Karpas-422 (cell line): ENCODE data around the gene ECHDC3. TPM values are rescaled to one million over a fixed set of nuclear protein-coding genes. Genes with fewer than 3 reads are reported as not detected.

Experiments
- DNase-seq: peaks from one replicate; pipeline ENCODE4 v3.0.0-alpha.2; 2015
- H2AFZ ChIP-seq: fragments of 200-600 bp; sonication (generic); 2 replicates; pipeline ENCODE4 v1.6.1; 2014; ENCODE audit warnings: antibody characterized with exemption, low read length, mixed read lengths
- H3K27ac ChIP-seq: fragments of 200-600 bp; sonication (generic); 2 replicates; pipeline ENCODE4 v1.5.1; 2014; ENCODE audit warnings: mild to moderate bottlenecking, low read length, moderate library complexity
- H3K27me3 ChIP-seq: fragments of 200-600 bp; sonication (generic); 2 replicates; pipeline ENCODE4 v1.6.1; 2014; ENCODE audit warnings: low read length, mixed read lengths
- H3K36me3 ChIP-seq: fragments of 200-600 bp; sonication (generic); 2 replicates; pipeline ENCODE4 v1.6.1; 2014; ENCODE audit warnings: low read length, mixed read lengths; ENCODE audit not compliant: insufficient read depth
- H3K4me1 ChIP-seq: fragments of 200-600 bp; sonication (generic); 2 replicates; pipeline ENCODE4 v1.6.1; 2014; ENCODE audit warnings: mild to moderate bottlenecking, low read length, mixed read lengths
- H3K4me2 ChIP-seq: fragments of 200-600 bp; sonication (generic); 2 replicates; pipeline ENCODE4 v1.6.1; 2014; ENCODE audit warnings: low read length, low read depth, mild to moderate bottlenecking; ENCODE audit not compliant: poor library complexity, severe bottlenecking
- H3K4me3 ChIP-seq: fragments of 200-600 bp; sonication (generic); 2 replicates; pipeline ENCODE4 v1.5.1; 2014; ENCODE audit warnings: mild to moderate bottlenecking, antibody characterized with exemption, low read length, mixed read lengths
- H3K79me2 ChIP-seq: fragments of 200-600 bp; sonication (generic); 2 replicates; pipeline ENCODE4 v1.6.1; 2014; ENCODE audit warnings: mild to moderate bottlenecking, low read length, mixed read lengths
- H3K9ac ChIP-seq: fragments of 200-600 bp; sonication (generic); 2 replicates; pipeline ENCODE4 v1.6.0; 2014; ENCODE audit warnings: low read length
- H3K9me2 ChIP-seq: fragments of 200-600 bp; sonication (generic), shearing (Covaris generic); replicated peaks from 2 replicates; pipeline ENCODE4 v1.6.0; 2014; ENCODE audit warnings: mild to moderate bottlenecking, low read length, moderate library complexity; ENCODE audit not compliant: insufficient read depth
- H3K9me3 ChIP-seq: fragments of 300-700, 200-600 bp; sonication (generic); 2 replicates; pipeline ENCODE4 v1.6.1; 2014; ENCODE audit warnings: low read length, mixed read lengths
- H4K20me1 ChIP-seq: fragments of 200-600 bp; sonication (generic); 2 replicates; pipeline ENCODE4 v1.6.1; 2014; ENCODE audit warnings: mild to moderate bottlenecking, antibody characterized with exemption, low read length, low read depth; ENCODE audit not compliant: insufficient read depth
- total RNA-seq: library from RNA; depleted of rRNA; stranded (reverse); fragments of >200 nt; shearing (Covaris generic); gene quantifications from 2 replicates; pipeline ENCODE4 v1.2.3, GENCODE V29; 2014; ENCODE audit warnings: low replicate concordance

The ECHDC3 gene
- total RNA-seq, 1 experiment from 2014 or later, result not detected

- DNase-seq, result no peak
- Histone ChIP-seq H3K27me3 (no peaks in the 10 kb centered on the region), H3K9me3 (no peaks in the 10 kb centered on the region), H4K20me1 (no peaks in the 10 kb centered on the region), H3K4me3 (no peak overlapping the region), H2AFZ (no peak overlapping the region), H3K9ac (no peak overlapping the region), H3K4me2 (no peak overlapping the region), H3K36me3 (no peaks in the 10 kb centered on the region), H3K79me2 (no peaks in the 10 kb centered on the region), H3K4me1 (no peaks in the 10 kb centered on the region), H3K9me2 (no peaks in the 10 kb centered on the region), H3K27ac (no peak overlapping the region)
Measured at GRCh38 chr10:11750420-11750819, 8.2 kb downstream of the ECHDC3 start.

DNA sequence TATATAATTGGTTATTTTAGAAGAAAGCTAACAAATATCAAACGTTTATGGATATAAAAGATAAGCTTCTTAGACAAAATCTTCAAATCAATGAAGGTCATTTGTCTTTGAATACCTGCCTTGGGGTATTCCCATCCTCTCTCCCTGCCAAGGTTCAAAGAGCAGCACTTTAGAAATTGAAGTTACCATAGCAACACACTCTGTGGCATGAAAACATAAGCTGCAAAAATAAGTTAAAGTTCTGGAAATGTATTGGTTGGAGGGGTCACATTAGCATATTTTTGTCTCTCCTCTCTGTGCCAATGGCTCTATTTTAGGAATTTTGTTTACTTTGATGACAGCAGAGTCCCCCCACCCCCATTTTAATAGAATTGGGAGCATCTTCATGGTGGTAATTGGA is 12.0 kb downstream of the ECHDC3 start:
- Histone ChIP-seq H4K20me1 (no peaks in the 10 kb centered on the region), H3K4me1 (peaks cover 4% of the 10 kb centered on the region), H3K9me2 (no peaks in the 10 kb centered on the region), H3K36me3 (no peaks in the 10 kb centered on the region), H3K79me2 (no peaks in the 10 kb centered on the region), H3K4me2 (no peak overlapping the region), H3K27ac (no peak overlapping the region), H3K9ac (no peak overlapping the region), H3K9me3 (no peaks in the 10 kb centered on the region), H2AFZ (no peak overlapping the region), H3K27me3 (no peaks in the 10 kb centered on the region), H3K4me3 (no peak overlapping the region)
- DNase-seq, result no peak

DNA sequence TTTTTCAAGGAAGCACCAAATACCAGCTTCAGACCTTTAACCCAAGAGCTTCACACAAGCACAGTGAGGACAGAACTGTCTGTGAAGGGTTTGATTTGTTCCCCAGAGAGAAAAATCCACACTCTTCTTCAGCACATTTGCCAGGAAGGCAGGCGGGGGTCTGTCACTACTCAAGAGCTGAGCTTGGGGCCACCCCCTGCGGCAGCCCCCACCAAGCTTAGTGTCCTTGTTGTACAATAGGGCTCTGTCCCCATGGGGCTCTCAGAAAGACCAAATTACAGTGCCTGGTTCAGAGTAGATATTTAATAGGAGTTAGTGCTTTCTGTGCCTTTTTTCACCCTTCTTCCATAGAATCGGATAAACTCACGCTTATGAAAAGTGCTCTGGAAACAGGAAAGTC is 12.4 kb downstream of the ECHDC3 start:
- no peaks in the 10 kb centered on the region for H3K9me2 ChIP-seq
- H3K4me3 ChIP-seq, result no peak overlapping the region
- H3K9ac ChIP-seq, result no peak overlapping the region
- peaks cover 4% of the 10 kb centered on the region for H3K4me1 ChIP-seq
- no peaks in the 10 kb centered on the region for H3K27me3 ChIP-seq
- DNase-seq, result no peak
- H3K27ac ChIP-seq, result no peak overlapping the region
- H4K20me1 ChIP-seq, result no peaks in the 10 kb centered on the region
- no peaks in the 10 kb centered on the region for H3K36me3 ChIP-seq
- H3K9me3 ChIP-seq, result no peaks in the 10 kb centered on the region
- H2AFZ ChIP-seq, result no peak overlapping the region
- no peak overlapping the region for H3K4me2 ChIP-seq
- H3K79me2 ChIP-seq, result no peaks in the 10 kb centered on the region

DNA sequence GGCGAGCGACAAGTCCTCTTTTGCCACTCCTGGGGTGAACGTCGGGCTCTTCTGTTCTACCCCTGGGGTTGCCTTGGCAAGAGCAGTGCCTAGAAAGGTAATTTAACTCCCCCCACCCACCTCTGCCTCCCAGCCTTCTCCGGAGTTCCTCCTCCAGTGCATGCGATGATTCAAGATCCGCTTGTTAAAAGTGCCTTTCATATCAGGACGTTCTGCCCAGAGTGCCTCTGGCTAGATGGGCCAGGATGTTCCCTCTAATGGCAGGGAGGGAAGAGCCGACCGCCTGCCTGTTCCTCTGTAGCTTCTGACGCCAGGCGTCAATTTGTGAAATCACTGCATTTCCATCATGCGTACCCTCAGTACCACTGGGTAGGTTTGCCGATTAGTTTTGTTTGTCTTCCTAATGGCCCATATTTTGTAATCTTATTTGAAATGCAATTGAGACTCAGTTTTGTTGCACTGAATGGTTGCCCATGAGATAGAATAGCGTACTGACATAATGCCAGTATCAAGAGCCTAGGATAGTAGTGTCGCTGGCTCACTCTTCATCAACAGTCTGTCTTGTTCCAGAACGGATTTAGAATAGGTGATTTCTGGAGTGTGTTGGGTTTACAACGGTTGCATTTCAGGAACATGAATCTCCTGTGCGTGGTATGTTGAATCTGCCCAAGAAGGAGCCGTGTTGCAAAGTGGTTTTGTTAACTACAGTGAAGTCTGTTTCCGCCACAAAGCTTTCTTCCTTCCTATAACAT is 13.5 kb downstream of the ECHDC3 start:
- no peak overlapping the region for H2AFZ ChIP-seq
- H3K9me2 ChIP-seq, result no peaks in the 10 kb centered on the region

DNA sequence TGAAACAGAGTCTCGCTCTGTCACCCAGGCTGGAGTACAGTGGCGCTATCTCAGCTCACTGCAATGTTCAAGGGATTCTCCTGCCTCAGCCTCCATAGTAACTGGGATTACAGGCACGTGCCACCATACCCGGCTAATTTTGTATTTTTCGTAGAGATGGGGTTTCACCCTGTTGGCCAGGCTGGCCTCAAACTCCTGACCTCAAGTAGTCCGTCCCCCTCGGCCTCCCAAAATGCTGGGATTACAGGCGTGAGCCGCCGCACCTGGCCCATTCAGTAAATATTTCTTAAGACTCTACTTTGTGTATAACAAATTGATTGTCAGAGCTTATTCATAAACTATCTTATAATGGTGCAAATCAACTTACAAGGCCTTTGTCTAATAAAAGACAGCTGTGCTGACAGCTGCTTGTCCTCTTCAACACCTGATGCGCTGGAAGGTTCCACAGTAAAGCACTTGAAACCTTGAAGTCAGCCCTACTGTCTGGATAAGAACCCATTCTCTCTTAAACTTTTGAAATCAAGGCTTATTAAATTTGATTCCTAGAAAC is 14.7 kb downstream of the ECHDC3 start:
- Histone ChIP-seq H3K36me3 (no peaks in the 10 kb centered on the region), H3K4me1 (peaks cover 4% of the 10 kb centered on the region), H3K9ac (no peak overlapping the region), H3K9me3 (no peaks in the 10 kb centered on the region), H3K9me2 (no peaks in the 10 kb centered on the region), H3K4me3 (no peak overlapping the region), H3K27ac (no peak overlapping the region), H4K20me1 (no peaks in the 10 kb centered on the region), H3K4me2 (no peak overlapping the region), H3K27me3 (no peaks in the 10 kb centered on the region), H3K79me2 (no peaks in the 10 kb centered on the region), H2AFZ (no peak overlapping the region)
- DNase-seq, result no peak

More for the DNA sequence above, 13.5 kb downstream of the ECHDC3 start:
- no peaks in the 10 kb centered on the region for H3K27me3 ChIP-seq
- H3K9ac ChIP-seq, result no peak overlapping the region
- no peak overlapping the region for H3K4me3 ChIP-seq
- no peaks in the 10 kb centered on the region for H3K79me2 ChIP-seq
- H3K36me3 ChIP-seq, result no peaks in the 10 kb centered on the region
- DNase-seq, result no peak
- H3K4me2 ChIP-seq, result no peak overlapping the region
- no peak overlapping the region for H3K27ac ChIP-seq
- H3K9me3 ChIP-seq, result no peaks in the 10 kb centered on the region
- H4K20me1 ChIP-seq, result no peaks in the 10 kb centered on the region
- H3K4me1 ChIP-seq, result peaks cover 4% of the 10 kb centered on the region

- no peaks in the 10 kb centered on the region for H3K79me2 ChIP-seq
- no peaks in the 10 kb centered on the region for H4K20me1 ChIP-seq
- no peaks in the 10 kb centered on the region for H3K27me3 ChIP-seq
- no peak overlapping the region for H3K4me3 ChIP-seq
- H3K36me3 ChIP-seq, result no peaks in the 10 kb centered on the region
- no peak overlapping the region for H3K4me2 ChIP-seq
- H3K4me1 ChIP-seq, result peaks cover 4% of the 10 kb centered on the region
- no peak for DNase-seq
- H3K27ac ChIP-seq, result no peak overlapping the region
- H2AFZ ChIP-seq, result peak overlapping the region; percentile 37; the same call in 1 of the 2 replicates
- no peaks in the 10 kb centered on the region for H3K9me2 ChIP-seq
- H3K9ac ChIP-seq, result no peak overlapping the region
- no peaks in the 10 kb centered on the region for H3K9me3 ChIP-seq
Measured at GRCh38 chr10:11757454-11757820, 15.3 kb downstream of the ECHDC3 start.

GRCh38 chr10:11757821-11758463 is 15.8 kb downstream of the ECHDC3 start:
- Histone ChIP-seq H3K36me3 (no peaks in the 10 kb centered on the region), H4K20me1 (no peaks in the 10 kb centered on the region), H3K4me3 (no peak overlapping the region), H3K9ac (no peak overlapping the region), H3K9me3 (no peaks in the 10 kb centered on the region), H3K4me2 (no peak overlapping the region), H2AFZ (peak overlapping the region; percentile 37; the same call in 1 of the 2 replicates), H3K79me2 (no peaks in the 10 kb centered on the region), H3K27me3 (no peaks in the 10 kb centered on the region), H3K9me2 (no peaks in the 10 kb centered on the region), H3K27ac (no peak overlapping the region), H3K4me1 (peaks cover 8% of the 10 kb centered on the region)
- peak; percentile 92 for DNase-seq

GRCh38 chr10:11758527-11759236 is 16.5 kb downstream of the ECHDC3 start:
- H3K9ac ChIP-seq, result no peak overlapping the region
- H3K9me3 ChIP-seq, result no peaks in the 10 kb centered on the region
- no peak overlapping the region for H3K27ac ChIP-seq
- no peak overlapping the region for H3K4me3 ChIP-seq
- no peaks in the 10 kb centered on the region for H4K20me1 ChIP-seq
- H3K9me2 ChIP-seq, result no peaks in the 10 kb centered on the region
- no peak for DNase-seq
- H3K4me2 ChIP-seq, result no peak overlapping the region
- no peaks in the 10 kb centered on the region for H3K79me2 ChIP-seq
- no peaks in the 10 kb centered on the region for H3K36me3 ChIP-seq
- H3K27me3 ChIP-seq, result no peaks in the 10 kb centered on the region
- no peak overlapping the region for H2AFZ ChIP-seq
- H3K4me1 ChIP-seq, result peaks cover 15% of the 10 kb centered on the region
